Fibroblast of skin of right quadriceps (primary cell): ENCODE results near the gene CHRNA3.

Source experiments
- DNase-seq: peaks from one replicate; pipeline ENCODE4 v3.0.0-alpha.2; 2013

Gene CHRNA3

DNA sequence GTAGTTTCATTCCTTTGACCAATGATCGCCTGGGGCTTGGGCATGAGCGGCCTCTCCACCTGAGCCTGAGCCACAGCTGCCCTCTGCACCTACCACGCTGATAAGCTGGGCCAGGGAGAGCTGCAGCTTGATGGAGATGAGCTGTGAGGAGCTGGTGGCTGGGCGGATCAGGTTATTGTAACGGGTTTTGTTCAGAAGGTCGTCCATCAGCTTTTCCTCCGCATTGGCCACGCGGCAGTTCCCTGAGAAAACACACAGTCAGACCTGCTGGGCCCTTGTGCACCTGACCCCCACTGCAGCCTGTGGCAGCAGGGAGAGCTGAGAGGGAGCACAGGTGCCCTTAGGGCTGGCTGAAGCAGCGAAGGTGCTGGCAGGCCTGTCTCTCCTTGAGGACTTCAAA, 14.6 kb upstream of the CHRNA3 start:
- DNase-seq = no peak

DNA sequence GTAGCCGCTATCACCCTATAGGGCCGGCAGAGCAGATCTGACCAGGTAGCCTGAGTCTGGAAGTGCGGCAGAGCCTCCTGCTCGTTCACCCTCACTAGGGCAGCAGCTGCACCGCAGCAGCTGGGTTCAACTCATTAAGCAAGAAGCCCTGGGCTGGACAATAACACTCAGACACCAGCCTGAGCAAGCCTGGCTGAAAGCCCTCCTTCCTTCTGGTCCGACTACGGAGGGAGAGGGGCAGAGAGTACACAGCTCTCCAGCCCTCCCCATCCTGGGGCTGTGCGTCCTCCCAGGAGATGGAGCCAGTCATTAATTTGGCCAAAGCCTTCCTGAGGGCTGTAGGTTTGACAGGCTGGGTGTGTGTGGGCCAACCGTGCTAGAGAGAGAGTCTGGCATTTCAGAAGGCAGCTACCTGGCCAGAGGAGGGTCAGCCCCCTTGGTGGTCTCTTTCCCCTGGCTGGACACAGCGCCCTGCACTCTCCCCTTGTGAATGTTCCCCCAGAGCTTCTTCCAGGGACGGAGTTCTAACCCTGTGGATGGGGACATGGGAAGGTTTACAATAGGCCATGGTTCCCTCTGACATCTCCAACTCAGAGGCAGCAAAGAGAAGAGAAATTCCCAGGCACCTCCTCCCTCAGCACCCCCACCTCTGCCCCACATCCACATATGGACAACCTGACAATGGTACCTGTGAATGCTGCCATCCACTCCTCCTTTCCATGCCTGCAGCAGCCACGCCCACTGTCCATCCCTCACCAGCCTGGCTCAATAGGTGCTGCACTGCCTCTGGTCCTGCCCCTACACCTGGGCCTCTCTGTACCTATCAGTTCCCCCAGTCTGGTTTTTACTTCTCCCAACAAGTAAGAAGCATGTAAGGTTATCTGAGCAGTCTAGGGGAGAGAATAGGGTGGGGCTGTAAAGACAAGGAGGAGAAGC, 13.7 kb upstream of the CHRNA3 start:
- no peak for DNase-seq

- no peak for DNase-seq
Observed at GRCh38 chr15:78633348-78633747, 12.6 kb upstream of the CHRNA3 start.

- no peak for DNase-seq
Observed at GRCh38 chr15:78630886-78631633, 10.3 kb upstream of the CHRNA3 start.

- DNase-seq = no peak
Observed at GRCh38 chr15:78629716-78630065, 8.9 kb upstream of the CHRNA3 start.

GRCh38 chr15:78629031-78629715, 8.4 kb upstream of the CHRNA3 start:
- no peak for DNase-seq

GRCh38 chr15:78628227-78628626, 7.4 kb upstream of the CHRNA3 start:
- no peak for DNase-seq

DNA sequence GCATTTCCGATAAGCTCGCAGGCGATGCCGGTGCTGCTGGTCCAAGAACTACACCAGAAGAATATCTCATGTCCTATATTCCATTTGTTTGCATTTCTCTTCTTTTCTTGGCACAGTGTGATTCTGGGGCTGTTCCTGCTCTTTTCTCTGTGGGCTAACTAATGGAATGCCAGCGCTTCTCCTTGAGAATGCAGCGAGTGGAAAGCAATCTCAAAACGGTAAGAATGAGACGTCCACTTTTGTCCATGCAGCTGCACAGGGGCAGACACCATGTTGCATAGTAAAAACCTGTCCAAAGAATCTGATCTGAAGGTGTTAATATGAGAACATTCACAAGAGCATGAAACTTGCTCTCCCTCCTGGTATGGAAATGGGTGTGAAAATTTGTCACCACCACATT, 6.6 kb upstream of the CHRNA3 start:
- DNase-seq = no peak

DNA sequence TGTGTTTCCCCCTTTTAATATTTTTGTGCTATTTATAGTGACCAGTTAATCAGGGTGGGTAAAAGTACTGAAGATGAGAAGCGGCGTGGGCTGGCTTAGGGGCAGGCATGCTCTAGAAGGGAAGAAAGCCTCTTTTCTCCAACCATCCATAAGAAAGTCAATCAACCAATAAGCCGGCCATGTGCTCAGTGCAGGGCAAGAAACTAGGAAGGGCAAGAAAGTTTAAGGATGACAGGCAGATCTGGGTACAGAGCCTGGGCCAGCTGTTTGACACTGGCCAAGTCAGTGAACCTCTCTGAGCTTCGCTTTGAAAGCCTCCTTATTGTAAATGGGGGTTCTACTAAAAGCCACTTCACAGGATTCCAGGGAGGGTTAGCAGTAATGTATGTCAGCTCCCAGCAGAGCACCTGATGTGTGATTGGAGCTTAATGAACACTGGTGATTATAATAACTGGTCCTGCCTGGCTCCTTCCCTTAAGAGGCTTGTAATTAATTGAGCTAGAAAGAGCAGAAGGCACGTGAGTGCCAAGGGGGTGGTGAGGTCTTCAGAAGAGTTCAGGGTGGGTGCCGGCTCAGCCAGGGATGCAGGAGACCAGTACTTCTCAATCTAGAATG, 5.7 kb upstream of the CHRNA3 start:
- DNase-seq = no peak

DNA sequence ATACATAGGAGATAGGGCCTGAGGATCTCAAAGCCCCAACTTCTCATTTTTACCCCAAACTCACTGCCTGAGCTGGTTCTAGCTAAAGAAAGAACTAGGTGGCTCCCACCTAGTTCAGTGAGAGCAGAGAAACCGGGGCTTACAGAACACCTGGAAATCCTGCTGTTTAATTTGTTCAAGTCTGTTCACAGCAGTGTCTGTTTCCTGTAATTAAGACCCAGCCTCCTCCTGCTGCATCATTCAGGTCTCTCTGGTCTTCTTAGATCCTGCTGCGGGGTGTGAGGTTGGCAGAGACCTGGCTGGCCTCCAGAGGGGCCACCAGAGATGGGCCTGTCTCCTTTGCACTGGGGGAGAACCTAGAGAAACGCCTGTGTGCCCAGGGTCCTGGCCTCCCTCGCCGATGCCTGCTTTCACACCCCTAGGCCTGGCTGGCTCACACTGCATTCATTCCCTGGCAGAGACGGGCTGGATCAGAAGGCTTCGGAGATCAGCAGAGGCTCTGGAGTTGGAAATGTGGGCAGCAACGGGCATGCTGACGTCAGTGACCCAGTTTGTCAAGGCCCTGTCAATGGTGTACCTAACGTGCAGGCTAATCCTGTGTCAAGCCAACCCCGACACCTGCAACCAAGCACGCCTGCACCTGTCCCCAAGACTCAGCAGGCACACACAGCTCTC, 4.9 kb upstream of the CHRNA3 start:
- no peak for DNase-seq

DNA sequence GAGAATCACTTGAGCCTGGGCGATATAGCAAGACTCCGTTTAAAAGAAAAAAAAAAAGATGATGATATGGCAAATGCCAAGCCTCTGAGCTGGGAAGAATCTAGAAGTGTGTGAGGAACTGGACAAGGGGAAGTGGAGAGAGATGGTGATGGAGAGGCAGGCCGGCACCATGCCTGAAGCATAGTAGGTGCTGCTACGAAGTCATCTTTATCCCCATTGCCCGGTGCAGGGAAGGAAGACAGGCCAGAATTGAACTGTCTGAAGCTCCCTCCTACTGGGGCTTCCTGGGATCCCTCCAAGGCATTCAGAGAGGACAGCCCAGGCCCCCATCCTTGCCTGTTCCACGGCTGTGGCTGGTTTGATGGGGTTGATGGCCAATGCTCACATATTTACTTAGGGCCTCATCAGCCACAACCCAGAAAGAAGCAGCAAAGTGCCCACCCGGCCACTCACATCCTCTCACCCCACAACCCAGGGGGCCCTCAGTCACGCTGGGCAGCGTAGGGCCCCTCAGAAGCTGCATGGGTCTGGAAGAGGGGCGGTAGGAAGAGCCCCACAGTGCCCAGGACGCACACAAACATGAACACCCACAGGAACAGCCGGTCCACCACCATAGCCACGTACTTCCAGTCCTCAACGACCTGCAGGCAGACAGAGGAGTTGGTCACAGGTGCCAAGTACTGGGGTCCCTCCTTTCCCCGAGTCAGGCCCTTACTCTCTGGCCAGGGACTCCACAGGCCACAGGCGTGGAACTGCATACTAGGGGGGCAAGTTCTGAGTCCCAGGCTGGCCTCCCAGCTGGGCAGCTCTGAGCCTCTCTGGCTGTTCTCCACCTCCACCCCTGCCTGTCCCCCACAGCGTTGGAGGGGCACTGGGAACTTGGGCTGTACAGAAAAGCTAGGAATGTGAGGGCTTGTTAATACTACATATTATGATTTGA, 4.1 kb upstream of the CHRNA3 start:
- DNase-seq = no peak

DNA sequence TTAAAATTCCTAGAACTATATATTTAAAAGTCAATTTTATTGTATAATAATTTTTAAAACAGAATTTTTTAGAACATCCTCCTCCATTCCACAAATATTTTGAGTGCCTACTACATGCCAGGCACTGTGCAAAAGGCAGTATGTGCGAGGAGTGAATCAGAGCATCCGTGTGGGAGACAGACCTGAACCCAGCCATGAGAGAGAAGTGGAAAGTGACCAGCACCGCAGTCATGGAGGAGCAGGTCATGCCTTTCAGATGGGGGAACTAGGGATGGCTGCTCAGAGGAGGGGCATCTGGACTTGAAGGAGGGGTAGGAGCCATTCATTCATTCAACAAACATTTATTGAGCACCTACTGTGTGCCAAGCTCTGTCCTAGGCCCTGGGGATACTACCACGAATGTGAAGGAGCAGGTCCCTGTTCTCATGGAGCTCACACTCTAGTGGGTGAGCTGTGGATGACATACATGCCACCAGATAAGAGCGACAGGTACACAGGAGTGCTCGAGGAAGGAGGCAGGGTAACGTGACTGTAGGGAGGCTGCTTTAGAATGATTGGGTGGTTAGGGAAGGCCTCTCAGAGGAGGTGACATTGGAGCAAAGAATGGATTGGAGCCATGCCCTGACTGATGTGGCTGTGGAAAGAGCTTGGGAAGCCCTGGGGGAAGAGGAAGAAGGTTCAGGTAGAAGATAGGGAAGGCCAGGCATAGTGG, 3.1 kb upstream of the CHRNA3 start:
- no peak for DNase-seq

GRCh38 chr15:78621810-78622402, 1.1 kb upstream of the CHRNA3 start:
- no peak for DNase-seq

GRCh38 chr15:78620021-78620526, 722 bp downstream of the CHRNA3 start:
- DNase-seq = no peak

DNA sequence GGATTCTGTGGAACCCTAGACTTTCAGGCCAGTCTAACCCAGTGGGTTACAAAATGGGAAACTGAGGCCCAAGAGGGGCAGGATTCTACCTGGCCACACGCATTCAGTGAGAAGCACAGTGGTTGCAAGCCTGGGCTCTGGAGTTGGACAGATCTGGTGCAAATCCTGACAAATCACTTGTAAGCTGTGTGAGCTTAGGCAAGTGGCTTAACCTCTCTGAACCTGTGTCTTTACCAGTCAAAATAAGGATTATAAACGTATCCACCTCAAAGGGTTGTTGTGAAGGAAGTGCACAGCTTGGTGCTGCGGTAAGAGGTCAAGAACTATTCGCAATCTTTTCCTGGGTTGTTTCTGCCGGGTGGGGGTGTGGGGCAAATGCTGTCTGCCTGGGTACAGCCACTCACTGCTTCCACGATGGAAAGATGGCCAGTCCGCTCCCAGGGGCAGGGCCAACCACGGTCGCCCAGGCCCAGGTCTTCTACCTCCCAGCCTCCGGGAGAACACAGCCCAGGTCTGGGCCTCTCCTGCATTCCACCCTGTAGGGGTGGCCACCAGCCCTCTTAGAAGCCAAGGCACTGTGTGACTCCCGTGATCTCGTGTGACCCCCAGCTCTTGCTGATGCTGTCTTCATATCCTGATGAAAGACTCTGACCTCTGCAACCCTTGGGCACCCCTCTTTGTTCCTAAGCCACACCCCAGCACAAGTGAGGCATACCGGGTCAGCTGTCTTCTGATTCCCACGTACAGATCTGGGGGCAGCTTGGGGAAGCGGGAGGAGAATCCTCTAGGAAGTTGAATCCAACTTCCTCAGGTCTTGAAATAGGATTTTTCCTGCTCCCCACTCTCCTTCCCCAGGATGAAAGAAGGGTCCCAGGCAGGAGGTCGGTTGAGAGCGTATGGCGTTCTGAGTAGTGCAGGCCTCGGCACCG, 1.5 kb downstream of the CHRNA3 start:
- DNase-seq = no peak

DNA sequence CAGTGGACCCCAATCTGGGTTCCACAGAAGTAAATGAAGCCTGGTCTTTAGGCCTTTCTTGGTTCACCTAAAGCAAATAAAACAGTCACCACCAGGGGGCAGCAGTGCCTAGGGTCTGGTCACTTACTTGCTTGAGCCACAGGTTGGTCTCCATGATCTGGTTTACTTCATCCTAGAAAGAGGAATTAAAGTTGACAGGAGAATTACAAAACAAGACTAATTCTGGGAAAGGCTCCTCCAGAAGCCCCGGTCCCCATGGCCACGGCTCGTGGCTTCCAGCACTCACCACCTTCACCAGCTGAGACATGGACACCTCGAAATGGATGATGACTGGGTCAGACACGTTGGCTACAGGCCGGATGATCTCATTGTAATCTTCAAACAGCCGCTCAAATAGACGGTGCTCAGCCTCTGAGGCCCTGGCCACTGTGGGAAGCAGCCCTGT, 2.3 kb downstream of the CHRNA3 start:
- DNase-seq = peak; percentile 81

- DNase-seq = no peak
Observed at GRCh38 chr15:78618064-78618463, 2.7 kb downstream of the CHRNA3 start.

DNA sequence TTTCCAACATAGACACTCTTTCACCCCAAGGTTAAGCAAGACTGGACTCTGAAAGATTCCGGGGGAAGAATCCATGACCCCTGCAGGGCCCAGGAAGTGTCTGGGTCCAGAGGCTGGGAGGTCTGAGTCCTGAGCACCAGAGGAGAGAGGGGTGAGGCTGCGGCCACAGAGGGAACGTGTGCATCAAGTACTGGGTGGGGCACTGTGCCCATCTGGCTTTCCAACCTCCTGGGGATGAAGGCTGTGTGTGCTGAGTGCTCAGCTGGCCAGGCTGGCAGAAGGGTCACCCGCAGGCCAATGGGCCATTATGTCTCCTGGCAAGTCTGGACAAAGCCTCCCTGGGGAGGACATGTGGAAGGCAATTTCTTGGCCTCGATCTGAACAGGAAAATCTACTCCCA, 3.3 kb downstream of the CHRNA3 start:
- DNase-seq = no peak

DNA sequence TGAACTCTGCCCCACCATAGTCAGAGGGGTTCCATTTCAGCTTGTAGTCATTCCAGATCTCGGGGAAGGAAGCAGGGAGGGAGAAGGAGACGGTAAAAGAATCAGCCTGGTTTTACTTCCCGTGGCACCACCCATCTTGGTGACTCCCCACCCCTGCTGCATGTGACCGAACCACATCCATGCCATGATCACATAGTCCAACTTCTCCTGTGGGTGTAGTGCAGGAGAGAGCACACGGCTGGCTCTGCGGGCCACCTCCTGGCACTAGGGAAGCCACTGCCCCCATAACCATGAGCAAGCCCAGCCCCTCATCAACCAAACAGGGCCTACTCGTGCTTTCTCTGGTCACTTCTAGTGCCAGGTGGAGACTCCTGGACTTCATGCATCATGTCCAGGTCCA, 3.7 kb downstream of the CHRNA3 start:
- DNase-seq = no peak
